ENCODE results near the gene PARVB.

PARVB gene

GRCh38 chr22:44126807-44127206, 102.7 kb downstream of the PARVB start:
- Histone ChIP-seq H3K9me3 (ENCODE audit: control insufficient read depth, low read depth, low read length) (peaks cover 7% of the 10 kb centered on the region), H3K27me3 (ENCODE audit: control insufficient read depth, insufficient read depth, low read length) (no peaks in the 10 kb centered on the region), H3K36me3 (ENCODE audit: control insufficient read depth, low read depth, low read length) (no peaks in the 10 kb centered on the region), H3K27ac (ENCODE audit: low read length) (no peak overlapping the region), H3K4me1 (ENCODE audit: control insufficient read depth, low read depth, low read length) (peaks cover 4% of the 10 kb centered on the region), H3K9ac (ENCODE audit: low read length) (no peak overlapping the region), H3K4me3 (ENCODE audit: low read length) (no peak overlapping the region)

DNA sequence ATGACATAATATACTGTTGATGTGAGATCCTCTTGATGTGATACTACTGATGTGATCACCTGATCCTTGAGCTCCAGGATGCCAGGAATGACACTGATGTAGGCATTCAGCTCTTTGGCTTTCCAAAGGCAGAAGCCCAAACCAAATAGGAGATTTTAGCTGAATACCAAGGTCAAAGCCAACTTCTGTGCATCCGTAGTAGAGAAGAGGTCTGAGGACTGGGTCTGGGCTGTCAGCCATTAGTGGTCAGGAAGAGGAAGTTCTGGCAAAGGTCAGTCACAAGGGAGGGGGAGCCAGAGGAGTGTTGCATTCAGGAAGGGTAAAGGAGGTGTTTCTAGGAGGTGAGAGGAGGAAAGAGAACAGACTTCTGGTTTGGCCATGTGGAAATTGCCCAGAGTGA, 103.3 kb downstream of the PARVB start:
- no peak overlapping the region for H3K9ac ChIP-seq (ENCODE audit: low read length)
- peaks cover 4% of the 10 kb centered on the region for H3K4me1 ChIP-seq (ENCODE audit: control insufficient read depth, low read depth, low read length)

DNA sequence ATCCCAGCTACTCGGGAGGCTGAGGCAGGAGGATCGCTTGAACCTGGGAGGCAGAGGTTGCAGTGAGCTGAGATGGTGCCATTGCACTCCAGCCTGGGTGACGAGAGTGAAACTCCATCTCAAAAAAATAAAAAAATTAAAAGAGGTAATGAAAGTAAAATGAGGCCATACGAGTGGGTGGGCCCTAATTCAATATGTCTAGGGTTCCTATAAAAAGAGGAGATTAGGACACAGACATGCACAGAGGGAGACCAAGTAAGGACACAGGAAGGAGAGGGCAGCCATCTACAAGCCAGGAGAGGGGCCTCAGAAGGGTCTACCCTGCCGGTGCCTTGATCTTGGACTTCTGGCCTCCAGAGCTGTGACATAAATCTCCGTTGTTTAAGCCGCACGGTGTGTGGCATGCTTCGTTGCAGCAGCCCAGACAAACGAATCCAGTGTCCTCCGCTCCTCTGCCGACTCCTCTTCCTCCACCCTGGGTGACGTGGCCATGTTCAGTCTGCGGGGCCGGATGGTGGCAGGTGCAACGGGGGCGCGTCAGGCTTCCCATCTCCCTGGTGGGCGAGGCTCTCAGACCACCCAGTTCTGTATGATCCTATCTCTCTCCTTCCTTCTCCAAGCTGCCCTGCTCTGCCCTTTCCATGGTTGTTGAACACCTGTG, 105.0 kb downstream of the PARVB start:
- H3K4me3 ChIP-seq (ENCODE audit: low read length) = no peak overlapping the region
- H3K27ac ChIP-seq (ENCODE audit: low read length) = no peak overlapping the region
- H3K9me3 ChIP-seq (ENCODE audit: control insufficient read depth, low read depth, low read length) = peaks cover 7% of the 10 kb centered on the region
- H3K9ac ChIP-seq (ENCODE audit: low read length) = no peak overlapping the region
- H3K36me3 ChIP-seq (ENCODE audit: control insufficient read depth, low read depth, low read length) = no peaks in the 10 kb centered on the region
- H3K27me3 ChIP-seq (ENCODE audit: control insufficient read depth, insufficient read depth, low read length) = no peaks in the 10 kb centered on the region
- peaks cover 12% of the 10 kb centered on the region for H3K4me1 ChIP-seq (ENCODE audit: control insufficient read depth, low read depth, low read length)

More for the DNA sequence above, 103.3 kb downstream of the PARVB start:
- Histone ChIP-seq H3K27me3 (ENCODE audit: control insufficient read depth, insufficient read depth, low read length) (no peaks in the 10 kb centered on the region), H3K27ac (ENCODE audit: low read length) (no peak overlapping the region), H3K4me3 (ENCODE audit: low read length) (no peak overlapping the region), H3K9me3 (ENCODE audit: control insufficient read depth, low read depth, low read length) (peaks cover 7% of the 10 kb centered on the region), H3K36me3 (ENCODE audit: control insufficient read depth, low read depth, low read length) (no peaks in the 10 kb centered on the region)

DNA sequence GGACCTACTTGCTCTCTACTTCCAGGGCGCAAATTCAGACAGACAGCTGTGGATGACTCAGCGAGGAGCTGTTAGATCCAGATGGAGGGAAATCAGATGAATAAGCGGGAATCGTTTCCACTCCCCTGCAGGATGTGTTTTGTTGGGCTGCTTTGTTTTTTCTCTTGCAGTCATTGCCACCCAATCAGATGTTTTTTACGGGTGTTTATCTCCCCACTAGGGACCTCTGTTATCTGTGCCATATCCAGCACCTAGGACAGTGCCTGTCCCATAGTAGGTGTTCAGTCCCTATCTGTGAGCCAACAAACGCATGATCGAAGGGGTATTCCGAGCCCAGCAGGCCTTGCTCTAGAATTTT, 105.5 kb downstream of the PARVB start:
- no peak overlapping the region for H3K9ac ChIP-seq (ENCODE audit: low read length)
- no peak overlapping the region for H3K27ac ChIP-seq (ENCODE audit: low read length)
- no peaks in the 10 kb centered on the region for H3K36me3 ChIP-seq (ENCODE audit: control insufficient read depth, low read depth, low read length)
- no peak overlapping the region for H3K4me3 ChIP-seq (ENCODE audit: low read length)
- peaks cover 12% of the 10 kb centered on the region for H3K4me1 ChIP-seq (ENCODE audit: control insufficient read depth, low read depth, low read length)
- H3K9me3 ChIP-seq (ENCODE audit: control insufficient read depth, low read depth, low read length) = peaks cover 7% of the 10 kb centered on the region
- no peaks in the 10 kb centered on the region for H3K27me3 ChIP-seq (ENCODE audit: control insufficient read depth, insufficient read depth, low read length)

- Histone ChIP-seq H3K9me3 (ENCODE audit: control insufficient read depth, low read depth, low read length) (peaks cover 7% of the 10 kb centered on the region), H3K27ac (ENCODE audit: low read length) (no peak overlapping the region), H3K36me3 (ENCODE audit: control insufficient read depth, low read depth, low read length) (no peaks in the 10 kb centered on the region), H3K4me3 (ENCODE audit: low read length) (no peak overlapping the region), H3K27me3 (ENCODE audit: control insufficient read depth, insufficient read depth, low read length) (no peaks in the 10 kb centered on the region), H3K9ac (ENCODE audit: low read length) (no peak overlapping the region), H3K4me1 (ENCODE audit: control insufficient read depth, low read depth, low read length) (peaks cover 12% of the 10 kb centered on the region)
Observed at GRCh38 chr22:44130076-44130711, 106.1 kb downstream of the PARVB start.

DNA sequence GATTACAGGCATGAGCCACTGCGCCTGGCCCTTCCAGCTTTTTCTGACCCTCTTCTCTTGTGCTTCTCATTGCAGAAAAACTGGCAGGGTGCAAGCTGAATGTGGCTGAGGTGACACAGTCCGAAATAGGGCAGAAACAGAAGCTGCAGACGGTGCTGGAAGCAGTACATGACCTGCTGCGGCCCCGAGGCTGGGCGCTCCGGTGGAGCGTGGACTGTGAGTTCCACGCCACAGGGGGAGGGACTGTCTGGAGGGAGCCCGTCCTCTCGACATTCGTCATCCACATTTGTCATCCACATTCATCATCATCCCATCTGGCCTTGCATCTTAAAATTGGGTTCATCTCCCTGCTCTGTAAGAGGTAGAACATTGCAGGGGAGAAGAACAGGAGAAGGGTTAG, 107.3 kb downstream of the PARVB start:
- H3K4me3 ChIP-seq (ENCODE audit: low read length) = no peak overlapping the region
- no peak overlapping the region for H3K27ac ChIP-seq (ENCODE audit: low read length)
- peaks cover 7% of the 10 kb centered on the region for H3K9me3 ChIP-seq (ENCODE audit: control insufficient read depth, low read depth, low read length)
- H3K9ac ChIP-seq (ENCODE audit: low read length) = no peak overlapping the region
- H3K36me3 ChIP-seq (ENCODE audit: control insufficient read depth, low read depth, low read length) = no peaks in the 10 kb centered on the region
- no peaks in the 10 kb centered on the region for H3K27me3 ChIP-seq (ENCODE audit: control insufficient read depth, insufficient read depth, low read length)
- H3K4me1 ChIP-seq (ENCODE audit: control insufficient read depth, low read depth, low read length) = peaks cover 12% of the 10 kb centered on the region

GRCh38 chr22:44131989-44132685, 108.0 kb downstream of the PARVB start:
- Histone ChIP-seq H3K9me3 (ENCODE audit: control insufficient read depth, low read depth, low read length) (peaks cover 10% of the 10 kb centered on the region), H3K27me3 (ENCODE audit: control insufficient read depth, insufficient read depth, low read length) (no peaks in the 10 kb centered on the region)

DNA sequence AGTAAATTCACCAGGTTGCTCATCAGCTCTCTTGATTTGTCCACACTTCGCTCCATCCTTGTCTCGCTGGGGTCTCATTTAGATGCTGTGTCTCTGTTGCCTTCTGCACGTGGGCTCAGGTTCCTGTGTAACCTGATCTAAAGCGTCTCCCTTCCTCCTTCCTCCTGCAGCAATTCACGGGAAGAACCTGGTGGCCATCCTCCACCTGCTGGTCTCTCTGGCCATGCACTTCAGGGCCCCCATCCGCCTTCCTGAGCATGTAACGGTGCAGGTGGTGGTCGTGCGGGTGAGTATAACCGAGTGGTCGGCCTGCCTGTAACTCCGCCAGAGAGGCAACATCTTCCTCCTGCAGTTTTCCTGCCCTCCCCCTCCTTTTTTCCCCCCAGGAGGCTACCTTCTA, 108.6 kb downstream of the PARVB start:
- no peaks in the 10 kb centered on the region for H3K36me3 ChIP-seq (ENCODE audit: control insufficient read depth, low read depth, low read length)
- no peak overlapping the region for H3K9ac ChIP-seq (ENCODE audit: low read length)
- H3K9me3 ChIP-seq (ENCODE audit: control insufficient read depth, low read depth, low read length) = peaks cover 7% of the 10 kb centered on the region
- peaks cover 12% of the 10 kb centered on the region for H3K4me1 ChIP-seq (ENCODE audit: control insufficient read depth, low read depth, low read length)
- H3K27ac ChIP-seq (ENCODE audit: low read length) = no peak overlapping the region
- H3K27me3 ChIP-seq (ENCODE audit: control insufficient read depth, insufficient read depth, low read length) = no peaks in the 10 kb centered on the region
- no peak overlapping the region for H3K4me3 ChIP-seq (ENCODE audit: low read length)

More at GRCh38 chr22:44131989-44132685, 108.0 kb downstream of the PARVB start:
- no peak overlapping the region for H3K9ac ChIP-seq (ENCODE audit: low read length)
- no peaks in the 10 kb centered on the region for H3K36me3 ChIP-seq (ENCODE audit: control insufficient read depth, low read depth, low read length)
- H3K4me1 ChIP-seq (ENCODE audit: control insufficient read depth, low read depth, low read length) = peaks cover 12% of the 10 kb centered on the region
- no peak overlapping the region for H3K4me3 ChIP-seq (ENCODE audit: low read length)
- H3K27ac ChIP-seq (ENCODE audit: low read length) = no peak overlapping the region

- Histone ChIP-seq H3K4me1 (ENCODE audit: control insufficient read depth, low read depth, low read length) (peaks cover 12% of the 10 kb centered on the region), H3K4me3 (ENCODE audit: low read length) (no peak overlapping the region), H3K27ac (ENCODE audit: low read length) (no peak overlapping the region), H3K9ac (ENCODE audit: low read length) (no peak overlapping the region), H3K36me3 (ENCODE audit: control insufficient read depth, low read depth, low read length) (no peaks in the 10 kb centered on the region), H3K27me3 (ENCODE audit: control insufficient read depth, insufficient read depth, low read length) (no peaks in the 10 kb centered on the region), H3K9me3 (ENCODE audit: control insufficient read depth, low read depth, low read length) (peaks cover 7% of the 10 kb centered on the region)
Observed at GRCh38 chr22:44133161-44133560, 109.1 kb downstream of the PARVB start.

DNA sequence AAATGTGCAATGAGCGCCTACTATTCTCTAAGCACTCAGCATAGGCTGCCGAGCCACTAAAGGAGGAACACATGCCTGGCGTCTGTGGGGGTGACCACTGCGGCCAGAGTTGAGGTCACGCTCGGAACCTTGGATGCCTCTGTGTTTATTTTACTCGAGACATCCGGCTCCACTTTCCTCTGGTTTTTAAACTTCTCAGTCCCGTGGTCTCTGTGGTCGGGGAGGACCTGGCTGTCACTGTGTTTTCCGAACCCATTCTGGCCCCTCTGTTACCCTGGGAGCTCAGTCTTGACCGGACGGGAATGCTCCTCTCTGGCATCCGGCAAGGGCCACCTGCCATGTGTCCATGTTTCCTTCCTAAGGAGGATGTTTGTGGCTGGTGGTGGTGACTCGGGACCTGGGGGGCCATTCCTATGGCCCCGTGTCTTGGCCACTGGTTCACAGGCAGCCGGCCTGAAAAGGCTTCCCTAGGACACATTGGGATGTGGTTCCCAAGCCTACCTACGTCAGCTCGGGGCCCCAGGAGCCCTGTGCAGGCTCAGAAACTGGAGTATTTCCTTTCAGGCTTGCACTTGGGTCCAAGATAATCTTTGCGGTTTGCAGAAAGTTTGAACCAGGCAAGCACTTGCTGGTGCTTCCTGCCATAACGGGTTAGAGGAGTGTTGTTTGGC, 109.9 kb downstream of the PARVB start:
- Histone ChIP-seq H3K27ac (ENCODE audit: low read length) (no peak overlapping the region), H3K9me3 (ENCODE audit: control insufficient read depth, low read depth, low read length) (peaks cover 7% of the 10 kb centered on the region), H3K9ac (ENCODE audit: low read length) (no peak overlapping the region), H3K4me3 (ENCODE audit: low read length) (no peak overlapping the region), H3K27me3 (ENCODE audit: control insufficient read depth, insufficient read depth, low read length) (no peaks in the 10 kb centered on the region), H3K36me3 (ENCODE audit: control insufficient read depth, low read depth, low read length) (no peaks in the 10 kb centered on the region), H3K4me1 (ENCODE audit: control insufficient read depth, low read depth, low read length) (peaks cover 12% of the 10 kb centered on the region)

DNA sequence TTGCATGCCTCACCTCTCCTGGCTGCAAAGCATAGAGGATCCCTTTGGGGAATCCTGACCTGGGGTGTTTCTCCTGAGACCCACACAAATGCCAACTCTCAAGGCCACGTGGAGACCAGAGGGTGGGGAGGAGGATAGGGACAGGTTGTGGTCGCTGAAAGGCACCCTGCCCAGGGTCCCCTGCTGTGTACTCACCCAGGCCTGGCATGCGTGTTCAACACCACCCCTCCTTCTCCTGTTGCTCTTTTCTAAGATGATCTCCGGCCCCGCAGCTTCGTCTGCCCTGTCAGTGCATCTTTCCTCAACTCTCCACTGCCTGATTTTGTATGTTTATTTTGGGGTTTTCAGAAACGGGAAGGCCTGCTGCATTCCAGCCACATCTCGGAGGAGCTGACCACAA, 112.0 kb downstream of the PARVB start:
- Histone ChIP-seq H3K36me3 (ENCODE audit: control insufficient read depth, low read depth, low read length) (no peaks in the 10 kb centered on the region), H3K4me1 (ENCODE audit: control insufficient read depth, low read depth, low read length) (peaks cover 8% of the 10 kb centered on the region), H3K27me3 (ENCODE audit: control insufficient read depth, insufficient read depth, low read length) (no peaks in the 10 kb centered on the region), H3K27ac (ENCODE audit: low read length) (no peak overlapping the region), H3K9me3 (ENCODE audit: control insufficient read depth, low read depth, low read length) (peaks cover 7% of the 10 kb centered on the region), H3K9ac (ENCODE audit: low read length) (no peak overlapping the region), H3K4me3 (ENCODE audit: low read length) (no peak overlapping the region)

Measured in iPS-18a (cell line).